ENCODE measurements around the gene RAET1E. TPM values are rescaled to one million over a fixed set of nuclear protein-coding genes. Genes with fewer than 3 reads are reported as not detected.
"Not testable (repeated sequence)": the region's sequence is repeated elsewhere in the genome, so short reads cannot be mapped to it uniquely, and the experiment has no call there.

The RAET1E gene
- total RNA-seq, 2 experiments from 2014 or later = not detected

DNA sequence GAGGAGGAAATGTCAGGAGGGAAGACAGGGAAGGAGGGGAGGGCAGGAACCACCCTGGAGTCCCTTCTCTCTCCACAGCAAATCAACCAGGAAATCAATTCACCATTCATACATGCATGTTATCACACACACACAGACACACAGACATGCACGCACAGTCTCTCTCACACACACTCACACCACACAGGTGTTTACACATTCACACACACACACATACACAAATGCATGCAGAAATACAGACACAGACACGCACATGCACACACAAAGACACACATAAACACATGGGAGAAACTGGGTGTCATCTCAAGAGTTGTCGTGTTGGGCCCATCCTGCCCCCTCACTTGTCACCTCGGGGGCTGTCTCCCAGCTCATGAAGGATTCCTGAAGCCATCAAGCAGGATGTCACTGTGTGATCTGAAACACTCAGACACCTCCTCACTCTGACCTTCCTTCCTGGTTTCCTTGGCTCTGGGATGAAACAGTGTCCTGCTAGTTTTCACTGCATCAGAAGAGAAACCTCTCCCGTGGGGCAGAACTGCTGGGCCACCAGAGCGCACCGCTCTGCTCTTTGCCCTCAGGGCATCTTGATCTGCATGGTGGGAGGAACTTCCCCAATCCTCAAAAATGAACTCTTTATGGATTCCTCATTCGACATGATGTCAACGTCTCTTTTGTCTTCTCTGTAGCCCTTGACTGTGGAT is 15.8 kb upstream of the RAET1E start:
- DNase-seq = peak; percentile 33
- Mint-ChIP-seq H3K36me3 (no peaks in the 10 kb centered on the region), H3K4me3 (no peak overlapping the region), H3K4me1 (no peaks in the 10 kb centered on the region), H3K27ac (no peak overlapping the region), H3K27me3 (peaks cover 28% of the 10 kb centered on the region), H3K9me3 (ENCODE audit: low read depth) (no peaks in the 10 kb centered on the region)
- ATAC-seq = no peak
- CTCF ChIA-PET = no interaction called here

DNA sequence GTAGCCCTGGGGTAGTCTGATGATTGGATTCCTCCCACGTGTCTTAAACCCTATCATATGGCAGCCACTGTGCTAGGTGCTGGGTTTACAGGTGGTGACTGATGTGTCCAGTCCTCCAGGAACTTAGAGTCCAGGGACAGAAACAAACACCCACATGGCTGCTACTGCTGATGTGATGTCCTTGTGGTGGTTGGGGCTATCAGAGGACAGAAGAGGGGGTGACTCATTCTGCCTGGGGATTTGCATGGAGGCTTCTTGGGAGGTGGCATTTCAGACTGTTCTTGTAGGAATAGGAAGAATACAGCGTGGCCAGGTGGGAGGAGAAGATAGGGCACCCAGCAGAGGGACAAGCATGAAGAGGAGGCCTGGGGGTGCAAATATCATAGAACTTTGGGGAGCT is 15.2 kb upstream of the RAET1E start:
- Mint-ChIP-seq H3K36me3 (peaks cover 2% of the 10 kb centered on the region), H3K27me3 (peaks cover 27% of the 10 kb centered on the region), H3K4me1 (no peaks in the 10 kb centered on the region), H3K9me3 (ENCODE audit: low read depth) (peaks cover 3% of the 10 kb centered on the region), H3K27ac (no peak overlapping the region), H3K4me3 (no peak overlapping the region)
- DNase-seq = peak; percentile 35
- ATAC-seq = no peak
- CTCF ChIA-PET = no interaction called here

DNA sequence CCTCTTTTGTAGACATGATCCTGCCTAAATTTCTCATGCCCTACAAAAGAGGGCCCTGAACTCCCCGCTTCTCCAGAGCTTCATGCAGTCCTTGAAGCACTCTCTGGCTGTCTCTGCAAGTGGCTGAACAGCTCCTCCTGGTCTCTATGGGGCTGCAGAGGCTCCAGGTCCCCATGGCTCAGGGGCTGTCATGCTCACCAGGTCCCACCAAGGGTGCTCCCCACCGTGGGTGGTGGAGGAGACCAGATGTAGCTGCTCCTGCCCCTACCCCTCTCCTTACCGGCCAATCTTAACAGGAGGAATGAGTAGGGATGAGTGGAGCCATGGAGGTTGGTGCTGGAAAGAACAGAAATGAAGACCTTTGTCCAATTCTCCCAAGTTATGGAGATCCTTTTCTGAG is 14.8 kb upstream of the RAET1E start:
- H3K27me3 Mint-ChIP-seq = peaks cover 27% of the 10 kb centered on the region
- peak; percentile 34 for DNase-seq
- H3K36me3 Mint-ChIP-seq; H3K27ac Mint-ChIP-seq; ATAC-seq; CTCF ChIA-PET; H3K9me3 Mint-ChIP-seq (ENCODE audit: low read depth); H3K4me3 Mint-ChIP-seq; H3K4me1 Mint-ChIP-seq: not testable (repeated sequence)

DNA sequence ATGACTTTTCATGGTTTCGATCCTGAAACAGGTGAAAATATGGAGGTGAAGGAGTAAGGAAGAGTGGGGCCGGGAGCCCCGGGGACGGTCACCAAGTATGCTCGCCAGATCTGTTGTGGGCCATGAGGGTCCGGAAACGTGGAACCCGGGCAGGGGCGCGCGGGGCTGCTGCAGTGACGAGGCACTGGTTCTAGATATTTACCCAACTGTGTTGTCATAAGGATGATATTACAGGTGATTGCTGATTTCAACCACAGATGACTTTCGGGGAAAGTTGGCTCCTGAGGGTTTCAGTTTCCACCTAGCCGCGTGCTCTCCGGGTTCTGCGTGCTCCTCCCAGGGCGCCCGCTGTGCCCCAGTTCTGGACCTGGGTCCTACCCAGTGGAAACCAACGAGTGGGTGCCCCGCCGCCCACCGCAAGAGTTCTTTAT is 12.8 kb upstream of the RAET1E start:
- Mint-ChIP-seq H3K4me3 (no peak overlapping the region), H3K9me3 (ENCODE audit: low read depth) (peaks cover 7% of the 10 kb centered on the region), H3K27ac (no peak overlapping the region), H3K27me3 (peaks cover 27% of the 10 kb centered on the region), H3K4me1 (no peaks in the 10 kb centered on the region), H3K36me3 (peaks cover 6% of the 10 kb centered on the region)
- DNase-seq (no peak), ATAC-seq (no peak)
- CTCF ChIA-PET = no interaction called here

DNA sequence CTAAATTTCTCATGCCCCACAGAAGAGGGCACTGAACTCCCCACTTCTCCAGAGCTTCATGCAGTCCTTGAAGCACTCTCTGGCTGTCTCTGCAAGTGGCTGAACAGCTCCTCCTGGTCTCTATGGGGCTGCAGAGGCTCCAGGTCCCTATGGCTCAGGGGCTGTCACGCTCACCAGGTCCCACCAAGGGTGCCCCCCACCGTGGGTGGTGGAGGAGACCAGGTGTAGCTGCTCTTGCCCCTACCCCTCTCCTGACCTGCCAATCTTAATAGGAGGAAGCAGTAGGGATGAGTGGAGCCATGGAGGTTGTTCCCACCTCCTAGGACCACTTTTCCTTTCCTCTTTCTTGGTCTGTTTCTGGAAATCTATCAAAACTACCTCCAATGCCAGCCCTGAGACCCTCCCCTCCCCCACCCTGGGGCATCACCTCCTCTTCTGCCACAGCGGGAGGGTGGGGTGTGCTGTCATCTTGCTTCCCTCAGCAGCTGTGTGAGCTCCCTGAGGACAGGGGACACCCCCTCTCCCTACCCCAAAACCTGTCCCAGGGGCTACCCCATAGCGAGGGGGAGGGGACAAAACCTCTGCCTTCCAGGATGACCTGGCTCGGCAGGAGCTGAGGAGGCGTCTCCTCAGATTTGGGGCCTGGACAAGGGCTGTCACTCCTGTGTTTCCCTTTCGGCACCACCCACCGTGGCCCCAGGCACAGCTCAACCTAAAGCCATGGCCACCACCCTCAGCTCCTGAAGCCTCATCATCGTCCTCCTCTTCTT is 12.0 kb upstream of the RAET1E start:
- DNase-seq (no peak), ATAC-seq (no peak)
- H3K9me3 Mint-ChIP-seq (ENCODE audit: low read depth) = peaks cover 7% of the 10 kb centered on the region
- CTCF ChIA-PET = no interaction called here
- peaks cover 6% of the 10 kb centered on the region for H3K36me3 Mint-ChIP-seq
- H3K4me1 Mint-ChIP-seq = no peaks in the 10 kb centered on the region
- H3K27me3 Mint-ChIP-seq = peaks cover 27% of the 10 kb centered on the region
- H3K27ac Mint-ChIP-seq = no peak overlapping the region
- no peak overlapping the region for H3K4me3 Mint-ChIP-seq

DNA sequence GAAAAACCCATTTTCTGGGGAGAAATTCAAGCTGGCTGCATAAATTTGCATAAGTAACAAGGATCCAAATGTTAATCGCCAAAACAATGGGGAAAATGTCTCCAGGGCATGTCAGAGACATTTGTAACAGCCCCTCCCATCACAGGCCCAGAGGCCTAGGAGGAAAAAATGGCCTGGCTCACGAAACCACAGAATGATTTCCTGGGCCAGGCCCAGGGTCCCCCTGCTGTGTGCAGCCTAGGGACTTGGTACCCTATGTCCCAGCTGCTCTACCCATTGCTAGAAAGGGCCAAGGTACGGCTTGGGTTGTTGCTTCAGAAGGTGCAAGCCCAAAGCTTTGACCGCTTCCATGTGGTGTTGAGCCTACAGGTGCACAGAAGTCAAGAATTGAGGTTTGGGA is 10.6 kb upstream of the RAET1E start:
- DNase-seq; H3K36me3 Mint-ChIP-seq; CTCF ChIA-PET; H3K4me3 Mint-ChIP-seq; ATAC-seq; H3K9me3 Mint-ChIP-seq (ENCODE audit: low read depth); H3K27ac Mint-ChIP-seq; H3K4me1 Mint-ChIP-seq: not testable (repeated sequence)
- peaks cover 22% of the 10 kb centered on the region for H3K27me3 Mint-ChIP-seq

DNA sequence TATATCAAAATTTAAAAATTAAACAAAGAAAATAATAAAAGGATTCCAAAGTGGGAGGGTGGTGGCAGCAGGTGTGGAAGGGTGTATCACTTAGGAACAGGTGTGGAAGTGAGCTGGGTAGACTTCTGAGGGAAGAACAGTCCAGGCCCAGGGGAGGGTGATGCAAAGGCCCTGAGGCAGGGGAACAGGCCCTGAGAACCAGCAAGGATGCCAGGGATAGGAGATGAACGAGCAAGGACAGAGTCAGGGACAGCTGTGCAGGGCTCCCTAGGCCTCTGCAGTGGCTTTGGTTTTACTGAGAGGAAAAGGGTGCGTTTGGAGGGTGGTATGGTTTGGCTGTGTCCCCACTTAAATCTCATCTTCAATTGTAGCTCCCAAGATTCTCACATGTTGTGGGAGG is 9.4 kb upstream of the RAET1E start:
- ATAC-seq (no peak), DNase-seq (no peak)
- Mint-ChIP-seq H3K4me1 (no peaks in the 10 kb centered on the region), H3K9me3 (ENCODE audit: low read depth) (peaks cover 7% of the 10 kb centered on the region), H3K36me3 (peaks cover 6% of the 10 kb centered on the region), H3K27me3 (peaks cover 23% of the 10 kb centered on the region), H3K4me3 (no peak overlapping the region), H3K27ac (no peak overlapping the region)
- CTCF ChIA-PET = interaction anchor here (1.5 kb wide), 1 partner anchor 8 kb away, joined by 3 read pairs; no protein-coding TSS in a partner anchor

DNA sequence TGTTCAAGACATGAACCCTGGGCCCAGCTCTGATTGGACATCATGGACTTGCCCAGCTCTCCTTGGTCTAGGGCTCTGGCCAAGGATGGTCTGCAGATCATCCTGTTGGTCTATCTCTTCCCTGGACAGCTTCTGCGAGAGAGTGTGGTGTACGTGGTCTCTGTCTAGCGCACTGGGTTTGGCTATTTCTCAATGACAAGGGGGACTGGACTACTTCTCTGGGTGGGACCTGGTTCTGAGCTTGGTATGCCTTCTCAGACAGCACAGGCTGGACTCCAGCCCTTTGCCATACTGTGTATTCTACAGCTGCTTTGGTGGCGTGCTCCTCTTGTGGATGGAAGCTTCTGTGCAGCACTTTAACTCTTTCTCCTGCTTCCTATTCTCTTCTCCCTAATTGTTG is 8.5 kb upstream of the RAET1E start:
- CTCF ChIA-PET = interaction anchor here (1.5 kb wide), 1 partner anchor 9 kb away, joined by 3 read pairs; no protein-coding TSS in a partner anchor
- DNase-seq = no peak
- H3K4me3 Mint-ChIP-seq = no peak overlapping the region
- peaks cover 29% of the 10 kb centered on the region for H3K27me3 Mint-ChIP-seq
- no peak for ATAC-seq
- no peaks in the 10 kb centered on the region for H3K4me1 Mint-ChIP-seq
- H3K9me3 Mint-ChIP-seq (ENCODE audit: low read depth) = peaks cover 7% of the 10 kb centered on the region
- H3K27ac Mint-ChIP-seq = no peak overlapping the region
- peaks cover 6% of the 10 kb centered on the region for H3K36me3 Mint-ChIP-seq

DNA sequence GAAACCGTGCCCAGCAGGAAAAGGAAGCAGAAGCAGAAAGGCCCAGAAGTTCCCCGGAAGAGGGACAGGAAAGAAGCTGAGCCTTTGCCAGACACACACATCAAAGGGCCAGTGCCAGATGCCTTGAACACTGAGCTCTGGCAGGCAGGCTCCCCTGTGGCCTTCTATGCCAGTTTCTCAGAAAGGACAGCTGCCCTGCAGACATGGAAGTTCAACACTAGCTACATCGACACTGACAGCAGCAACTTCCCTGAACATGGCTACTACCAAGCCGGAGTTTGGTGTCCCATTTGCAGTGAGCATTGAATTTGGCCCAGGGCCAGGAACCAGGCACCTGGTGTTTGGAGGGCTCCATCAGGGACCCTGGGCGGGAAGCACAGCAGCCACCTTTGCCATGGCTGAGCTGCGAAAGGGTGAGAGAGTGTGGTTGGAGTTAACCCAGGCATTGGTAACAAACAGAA is 8.0 kb upstream of the RAET1E start:
- Mint-ChIP-seq H3K4me3 (no peak overlapping the region), H3K9me3 (ENCODE audit: low read depth) (peaks cover 7% of the 10 kb centered on the region), H3K27ac (no peak overlapping the region), H3K4me1 (no peaks in the 10 kb centered on the region), H3K27me3 (peaks cover 26% of the 10 kb centered on the region), H3K36me3 (peaks cover 6% of the 10 kb centered on the region)
- CTCF ChIA-PET = interaction anchor here (1.6 kb wide), 1 partner anchor 19 kb away, joined by 3 read pairs; no protein-coding TSS in a partner anchor
- ATAC-seq (no peak), DNase-seq (no peak)

DNA sequence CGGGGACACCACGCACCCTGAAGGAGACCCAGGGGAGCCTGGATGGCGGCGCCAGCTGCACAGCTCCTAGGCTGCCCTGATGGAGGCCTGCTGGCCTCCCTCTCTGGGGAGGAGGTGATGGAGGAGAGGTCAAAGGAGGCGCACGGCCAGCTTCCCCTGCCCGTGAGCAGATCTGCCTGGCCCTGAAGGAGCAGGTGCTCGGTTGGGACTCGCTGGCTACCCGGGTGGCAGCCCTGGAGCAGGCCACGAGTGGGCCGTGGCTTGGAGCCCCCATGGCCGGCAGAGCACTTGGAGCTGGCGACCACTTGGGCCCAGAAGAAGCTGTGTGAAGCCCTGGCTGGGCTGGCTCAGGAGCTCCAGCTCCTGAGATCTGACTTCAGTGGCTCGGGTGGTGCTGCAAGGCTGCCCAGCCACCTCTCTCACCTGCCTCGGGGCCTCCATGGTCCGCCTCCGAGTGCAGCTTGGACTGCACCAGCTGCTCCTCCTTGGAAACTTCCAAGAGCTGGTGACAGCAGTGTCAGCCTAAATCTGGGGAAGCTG is 7.5 kb upstream of the RAET1E start:
- Mint-ChIP-seq H3K27ac (no peak overlapping the region), H3K36me3 (peaks cover 6% of the 10 kb centered on the region), H3K4me3 (no peak overlapping the region), H3K4me1 (no peaks in the 10 kb centered on the region), H3K9me3 (ENCODE audit: low read depth) (peaks cover 7% of the 10 kb centered on the region), H3K27me3 (peaks cover 27% of the 10 kb centered on the region)
- ATAC-seq (no peak), DNase-seq (no peak)
- CTCF ChIA-PET = interaction anchor here (1.6 kb wide), 1 partner anchor 20 kb away, joined by 3 read pairs; no protein-coding TSS in a partner anchor

DNA sequence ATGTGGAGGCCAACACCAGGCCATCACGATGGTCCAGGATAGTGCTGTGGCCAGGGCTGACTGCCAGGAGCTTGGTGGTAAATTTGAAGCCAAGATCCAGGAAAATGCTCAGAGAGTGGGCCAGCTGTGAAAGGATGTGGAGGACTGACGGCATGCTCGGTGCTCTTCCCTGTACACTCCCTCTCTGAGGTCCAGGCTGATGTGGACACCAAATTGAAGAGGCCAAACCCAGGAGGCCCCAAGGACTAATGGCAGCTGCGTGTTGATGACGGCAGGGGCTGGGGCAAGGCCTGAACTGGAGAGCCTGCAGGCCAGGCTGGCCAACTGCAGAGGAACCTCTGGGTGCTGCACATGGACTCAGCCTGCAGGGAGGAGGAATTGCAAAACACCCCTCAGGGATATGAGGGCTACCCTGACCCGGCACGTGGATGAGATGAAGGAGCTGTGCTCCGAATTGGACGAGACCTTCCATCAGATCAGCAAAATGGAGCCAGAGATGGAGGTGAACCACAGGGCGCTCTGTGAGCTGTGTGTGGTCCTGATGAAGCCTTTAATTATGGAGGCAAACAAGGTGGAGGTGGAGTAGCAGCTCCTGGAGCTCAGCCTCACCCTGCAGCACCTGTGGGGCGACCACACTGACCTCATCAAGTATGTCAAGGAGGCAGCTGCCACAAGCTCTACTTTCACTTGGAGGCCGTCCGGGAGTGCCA is 6.9 kb upstream of the RAET1E start:
- no peak for DNase-seq
- CTCF ChIA-PET = interaction anchor here (1.6 kb wide), 1 partner anchor 20 kb away, joined by 3 read pairs; no protein-coding TSS in a partner anchor

DNA sequence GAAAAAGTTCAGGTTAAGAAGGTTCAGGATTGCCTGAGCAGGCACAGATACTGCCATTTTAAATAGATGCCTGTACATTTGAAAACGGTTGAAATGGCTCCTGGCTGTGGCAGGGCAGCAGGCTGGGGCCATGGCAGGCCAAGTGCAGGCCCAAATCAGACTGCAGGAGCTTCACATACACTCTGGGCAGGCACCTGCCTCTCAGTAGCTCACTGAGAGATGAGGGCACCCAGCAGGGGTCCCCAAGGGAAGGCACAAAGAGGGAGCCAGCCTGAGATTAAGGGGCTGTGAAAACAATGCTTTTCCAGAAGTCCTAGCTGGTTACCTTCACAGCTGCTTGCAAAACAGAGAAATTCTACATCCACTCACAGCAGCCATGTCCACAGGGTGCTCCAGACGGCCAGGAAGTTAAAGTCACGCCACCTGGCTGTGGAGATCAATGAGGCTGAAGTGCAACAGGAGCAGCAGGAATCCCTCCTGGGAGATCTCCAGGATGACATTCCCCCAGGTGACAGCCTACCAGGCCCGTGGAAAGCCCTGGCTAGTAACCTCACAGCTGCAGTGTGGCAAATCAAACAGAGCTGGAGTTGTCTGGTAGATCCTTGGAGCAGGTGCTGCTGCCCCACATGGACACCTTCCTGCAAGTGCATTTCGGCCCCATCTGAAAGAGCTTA is 6.2 kb upstream of the RAET1E start:
- CTCF ChIA-PET = interaction anchor here (1.6 kb wide), 1 partner anchor 21 kb away, joined by 3 read pairs; no protein-coding TSS in a partner anchor
- Mint-ChIP-seq H3K36me3 (peaks cover 6% of the 10 kb centered on the region), H3K27me3 (peaks cover 26% of the 10 kb centered on the region), H3K27ac (no peak overlapping the region), H3K9me3 (ENCODE audit: low read depth) (peaks cover 7% of the 10 kb centered on the region), H3K4me3 (no peak overlapping the region), H3K4me1 (no peaks in the 10 kb centered on the region)
- no peak for ATAC-seq
- no peak for DNase-seq

More for the DNA sequence above, 6.9 kb upstream of the RAET1E start:
- Mint-ChIP-seq H3K27me3 (peaks cover 24% of the 10 kb centered on the region), H3K9me3 (ENCODE audit: low read depth) (peaks cover 7% of the 10 kb centered on the region), H3K36me3 (peaks cover 6% of the 10 kb centered on the region), H3K4me1 (no peaks in the 10 kb centered on the region), H3K4me3 (no peak overlapping the region), H3K27ac (no peak overlapping the region)
- no peak for ATAC-seq
